Measurements from ENCODE around the gene FGF7. TPM values are rescaled to one million over a fixed set of nuclear protein-coding genes. Genes with fewer than 3 reads are reported as not detected.

The FGF7 gene
- total and polyA plus RNA-seq, 9 of the 15 experiments (the other 6 are each of a cell fraction or from before 2014, with no cell fraction given): not detected

DNA sequence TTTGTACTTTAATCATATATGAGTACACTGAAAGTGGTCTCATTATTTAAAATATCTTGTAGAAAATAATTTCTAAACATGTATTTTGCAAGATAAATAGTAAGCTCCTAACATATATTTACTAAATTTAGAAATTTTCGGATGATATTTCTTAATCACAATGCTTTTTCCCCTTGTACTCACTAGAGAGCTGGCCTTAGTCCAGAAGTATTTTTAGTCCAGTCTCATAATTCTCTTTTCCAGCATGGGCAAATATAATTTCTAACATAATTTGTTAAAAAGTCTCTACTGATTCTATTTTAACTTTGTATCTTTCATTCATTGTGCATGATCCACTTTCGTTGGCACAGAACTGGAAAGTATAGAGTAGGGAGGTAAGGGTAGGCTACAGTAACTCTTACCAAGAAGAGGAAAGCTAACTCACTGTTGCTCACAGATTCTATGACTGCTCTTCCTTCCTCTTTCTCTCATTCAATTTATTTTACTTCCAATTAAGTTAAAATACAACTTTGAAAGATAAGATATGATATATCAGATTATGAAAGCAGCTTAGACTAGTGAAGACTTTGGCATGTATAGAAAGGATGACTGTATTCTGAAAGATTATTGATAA, 39.3 kb downstream of the FGF7 start (continued):
- TF ChIP-seq ZBTB33 (CRISPR knock-in tag; IDR thresholded peaks at IDR 0.05) (no peak), NFIC (IDR thresholded peaks at IDR 0.05) (no peak), HOXB6 (CRISPR knock-in tag; IDR thresholded peaks at IDR 0.05; ENCODE audit: borderline replicate concordance) (no peak), RBM25 (IDR thresholded peaks at IDR 0.05; ENCODE audit: low read depth, low read length, severe bottlenecking) (no peak)

GRCh38 chr15:49464522-49464921, 41.5 kb downstream of the FGF7 start:
- Histone ChIP-seq H3K4me2 (ENCODE audit: insufficient read depth, low read length) (no peak overlapping the region), H2AFZ (ENCODE audit: low read depth, low read length) (no peak overlapping the region), H3K79me2 (ENCODE audit: control insufficient read depth, insufficient read depth, low read length) (no peaks in the 10 kb centered on the region), H3K4me3 (no peak overlapping the region), H3K36me3 (ENCODE audit: control insufficient read depth, insufficient read depth, low read length) (no peaks in the 10 kb centered on the region), H3K4me1 (replicated peaks in 1 of 2; ENCODE audit: control insufficient read depth in 2 of 2, insufficient read depth in 2 of 2, low read length in 2 of 2) (no peaks in the 10 kb centered on the region), H3K27ac (ENCODE audit: extremely low read depth, low read depth, low read length) (no peak overlapping the region), H4K20me1 (replicated peaks; ENCODE audit: control insufficient read depth, insufficient read depth, low read length) (no peaks in the 10 kb centered on the region), H3K9ac (ENCODE audit: insufficient read depth in 1 of 2, low read depth in 2 of 2, low read length in 2 of 2) (no peak overlapping the region), H3K27me3 (ENCODE audit: control insufficient read depth in 2 of 2, insufficient read depth in 2 of 2, low read length in 2 of 2) (no peaks in the 10 kb centered on the region), H3K9me1 (ENCODE audit: control insufficient read depth, insufficient read depth, low read length) (no peaks in the 10 kb centered on the region), H3K9me3 (replicated peaks; ENCODE audit: control insufficient read depth, insufficient read depth, low read depth, low read length) (no peaks in the 10 kb centered on the region)
- DNase-seq (ENCODE audit: extremely low read depth in 1 of 4, low spot score in 3 of 4): no peak
- WGBS (ENCODE audit: insufficient coverage, low coverage, missing lambda C conversion rate): 2% methylated on average over 3 of the region's 3 CpGs
- no peak for FAIRE-seq
- in situ Hi-C loops (cut with MboI): no loop called here
- CTCF ChIA-PET (ENCODE audit: low intra/inter-chr PET ratio): no interaction called here
- BruUV-seq (replicated peaks): no TSS peak
- ATAC-seq: no peak
- POLR2A ChIA-PET: no interaction called here
- intact Hi-C loops (cut with micrococcal nuclease): no loop called here
- TF ChIP-seq, protein P1, sequence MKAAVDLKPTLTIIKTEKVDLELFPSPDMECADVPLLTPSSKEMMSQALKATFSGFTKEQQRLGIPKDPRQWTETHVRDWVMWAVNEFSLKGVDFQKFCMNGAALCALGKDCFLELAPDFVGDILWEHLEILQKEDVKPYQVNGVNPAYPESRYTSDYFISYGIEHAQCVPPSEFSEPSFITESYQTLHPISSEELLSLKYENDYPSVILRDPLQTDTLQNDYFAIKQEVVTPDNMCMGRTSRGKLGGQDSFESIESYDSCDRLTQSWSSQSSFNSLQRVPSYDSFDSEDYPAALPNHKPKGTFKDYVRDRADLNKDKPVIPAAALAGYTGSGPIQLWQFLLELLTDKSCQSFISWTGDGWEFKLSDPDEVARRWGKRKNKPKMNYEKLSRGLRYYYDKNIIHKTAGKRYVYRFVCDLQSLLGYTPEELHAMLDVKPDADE (conservative IDR thresholded peaks at IDR 0.05; ENCODE audit: control insufficient read depth, low read depth, low read length): no peak
- TF ChIP-seq ZMIZ1 (IDR thresholded peaks at IDR 0.05; ENCODE audit: low read depth in 2 of 2, low read length in 2 of 2) (no peak), MAFF (IDR thresholded peaks at IDR 0.05; ENCODE audit: low read length) (no peak), ZNF239 (CRISPR knock-in tag; IDR thresholded peaks at IDR 0.05) (no peak), HMBOX1 (IDR thresholded peaks at IDR 0.05) (no peak), PHB (CRISPR knock-in tag; IDR thresholded peaks at IDR 0.05) (no peak), CBX8 (IDR thresholded peaks at IDR 0.05; ENCODE audit: borderline replicate concordance, extremely low read depth, low read depth, low read length, poor library complexity, severe bottlenecking) (no peak), HMG20B (CRISPR knock-in tag; IDR thresholded peaks at IDR 0.05) (no peak), MTF1 (CRISPR knock-in tag; IDR thresholded peaks at IDR 0.05; ENCODE audit: borderline replicate concordance) (no peak)
